ENCODE results near the gene HNRNPH1.

DNA sequence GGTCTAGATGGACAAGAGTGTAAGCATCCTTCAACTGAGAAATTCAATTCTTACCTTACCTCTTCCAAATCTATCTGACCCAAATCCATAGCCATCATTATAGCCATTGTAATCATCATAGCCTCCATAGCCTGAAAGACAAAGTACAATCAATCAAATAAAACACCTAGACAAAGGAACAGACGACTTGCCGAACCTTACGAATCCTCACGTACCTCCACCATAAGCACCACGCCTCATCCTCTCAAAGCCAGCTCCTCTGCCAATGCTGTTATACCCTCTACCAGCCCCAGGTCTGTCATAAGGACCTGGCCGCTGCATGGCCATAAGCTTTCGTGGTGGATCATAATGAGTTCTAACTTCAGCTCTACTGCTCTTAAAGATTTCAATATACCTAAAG is 5.5 kb downstream of the HNRNPH1 start:
- TF ChIP-seq CREB1 (IDR thresholded peaks at IDR 0.05; ENCODE audit: low read depth) (no peak), RAD21 (IDR thresholded peaks at IDR 0.05; ENCODE audit: low read depth) (no peak)
- TF ChIP-seq, protein P1, sequence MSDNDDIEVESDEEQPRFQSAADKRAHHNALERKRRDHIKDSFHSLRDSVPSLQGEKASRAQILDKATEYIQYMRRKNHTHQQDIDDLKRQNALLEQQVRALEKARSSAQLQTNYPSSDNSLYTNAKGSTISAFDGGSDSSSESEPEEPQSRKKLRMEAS (IDR thresholded peaks at IDR 0.05) = no peak
